GM12875 (cell line): ENCODE results near the gene NSD2.
A peak's percentile ranks its signal among the peaks of the same experiment; 100 is the strongest.
"Not testable (repeated sequence)": the region's sequence is repeated elsewhere in the genome, so short reads cannot be mapped to it uniquely, and the experiment has no call there.

Source experiments
- H3K4me3 ChIP-seq: one replicate; pipeline ENCODE4 v1.5.1; 2011; ENCODE audit warnings: low read depth, low read length, control low read depth
- TF ChIP-seq, protein P1 (sequence below): IDR thresholded peaks from 2 replicates; pipeline ENCODE4 v1.5.1; 2011; ENCODE audit warnings: low read depth, mild to moderate bottlenecking, control low read depth, inconsistent platforms, low read length, moderate library complexity, borderline replicate concordance; ENCODE audit not compliant: insufficient read depth

Gene NSD2

GRCh38 chr4:1907848-1908525 is 36.8 kb downstream of the NSD2 start:
- H3K4me3 ChIP-seq: no peak overlapping the region
- TF ChIP-seq, protein P1, sequence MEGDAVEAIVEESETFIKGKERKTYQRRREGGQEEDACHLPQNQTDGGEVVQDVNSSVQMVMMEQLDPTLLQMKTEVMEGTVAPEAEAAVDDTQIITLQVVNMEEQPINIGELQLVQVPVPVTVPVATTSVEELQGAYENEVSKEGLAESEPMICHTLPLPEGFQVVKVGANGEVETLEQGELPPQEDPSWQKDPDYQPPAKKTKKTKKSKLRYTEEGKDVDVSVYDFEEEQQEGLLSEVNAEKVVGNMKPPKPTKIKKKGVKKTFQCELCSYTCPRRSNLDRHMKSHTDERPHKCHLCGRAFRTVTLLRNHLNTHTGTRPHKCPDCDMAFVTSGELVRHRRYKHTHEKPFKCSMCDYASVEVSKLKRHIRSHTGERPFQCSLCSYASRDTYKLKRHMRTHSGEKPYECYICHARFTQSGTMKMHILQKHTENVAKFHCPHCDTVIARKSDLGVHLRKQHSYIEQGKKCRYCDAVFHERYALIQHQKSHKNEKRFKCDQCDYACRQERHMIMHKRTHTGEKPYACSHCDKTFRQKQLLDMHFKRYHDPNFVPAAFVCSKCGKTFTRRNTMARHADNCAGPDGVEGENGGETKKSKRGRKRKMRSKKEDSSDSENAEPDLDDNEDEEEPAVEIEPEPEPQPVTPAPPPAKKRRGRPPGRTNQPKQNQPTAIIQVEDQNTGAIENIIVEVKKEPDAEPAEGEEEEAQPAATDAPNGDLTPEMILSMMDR: no peak

- not testable (repeated sequence) for H3K4me3 ChIP-seq
Observed at GRCh38 chr4:1909696-1910095, 38.5 kb downstream of the NSD2 start.

GRCh38 chr4:1910643-1911042 is 39.5 kb downstream of the NSD2 start:
- H3K4me3 ChIP-seq: no peak overlapping the region
- TF ChIP-seq, protein P1: peak; percentile 50; the same call in 1 of the 2 replicates

DNA sequence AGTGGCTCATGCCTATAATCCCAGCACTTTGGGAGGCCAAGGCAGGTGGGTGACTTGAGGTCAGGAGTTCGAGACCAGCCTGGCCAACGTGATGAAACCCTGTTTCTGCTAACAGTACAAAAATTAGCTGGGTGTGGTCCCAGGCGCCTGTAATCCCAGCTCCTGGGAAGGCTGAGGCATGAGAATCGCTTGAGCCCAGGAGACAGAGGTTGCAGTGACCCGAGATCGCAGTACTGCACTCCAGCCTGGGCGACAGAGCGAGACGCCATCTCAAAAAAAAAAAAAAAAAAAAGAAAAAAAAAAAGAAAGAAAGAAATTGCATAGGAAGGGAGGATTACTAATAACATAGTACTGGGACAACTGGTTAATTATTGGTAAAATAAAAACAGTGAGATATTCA is 40.1 kb downstream of the NSD2 start:
- H3K4me3 ChIP-seq: not testable (repeated sequence)

DNA sequence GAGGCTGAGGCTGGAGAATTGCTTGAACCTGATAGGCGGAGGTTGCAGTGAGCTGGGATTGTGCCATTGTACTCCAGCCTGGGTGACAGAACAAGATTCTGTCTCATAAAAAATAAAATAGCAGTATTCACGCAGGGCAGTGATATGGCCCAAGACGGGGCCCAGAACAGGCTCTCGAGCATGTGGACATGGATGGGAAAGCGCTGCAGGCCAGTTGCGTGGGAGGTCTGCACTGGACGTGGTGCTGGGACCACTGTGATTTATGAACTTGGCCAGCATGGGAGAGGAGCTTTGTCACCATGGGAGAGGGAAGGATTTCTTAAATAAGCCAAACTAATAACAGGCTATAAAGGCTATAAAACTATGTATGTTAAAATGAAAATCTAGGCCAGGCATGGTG is 51.6 kb downstream of the NSD2 start:
- no peak overlapping the region for H3K4me3 ChIP-seq
- TF ChIP-seq, protein P1: no peak

- no peak overlapping the region for H3K4me3 ChIP-seq
- TF ChIP-seq, protein P1: no peak
Observed at GRCh38 chr4:1927675-1928074, 56.5 kb downstream of the NSD2 start.

DNA sequence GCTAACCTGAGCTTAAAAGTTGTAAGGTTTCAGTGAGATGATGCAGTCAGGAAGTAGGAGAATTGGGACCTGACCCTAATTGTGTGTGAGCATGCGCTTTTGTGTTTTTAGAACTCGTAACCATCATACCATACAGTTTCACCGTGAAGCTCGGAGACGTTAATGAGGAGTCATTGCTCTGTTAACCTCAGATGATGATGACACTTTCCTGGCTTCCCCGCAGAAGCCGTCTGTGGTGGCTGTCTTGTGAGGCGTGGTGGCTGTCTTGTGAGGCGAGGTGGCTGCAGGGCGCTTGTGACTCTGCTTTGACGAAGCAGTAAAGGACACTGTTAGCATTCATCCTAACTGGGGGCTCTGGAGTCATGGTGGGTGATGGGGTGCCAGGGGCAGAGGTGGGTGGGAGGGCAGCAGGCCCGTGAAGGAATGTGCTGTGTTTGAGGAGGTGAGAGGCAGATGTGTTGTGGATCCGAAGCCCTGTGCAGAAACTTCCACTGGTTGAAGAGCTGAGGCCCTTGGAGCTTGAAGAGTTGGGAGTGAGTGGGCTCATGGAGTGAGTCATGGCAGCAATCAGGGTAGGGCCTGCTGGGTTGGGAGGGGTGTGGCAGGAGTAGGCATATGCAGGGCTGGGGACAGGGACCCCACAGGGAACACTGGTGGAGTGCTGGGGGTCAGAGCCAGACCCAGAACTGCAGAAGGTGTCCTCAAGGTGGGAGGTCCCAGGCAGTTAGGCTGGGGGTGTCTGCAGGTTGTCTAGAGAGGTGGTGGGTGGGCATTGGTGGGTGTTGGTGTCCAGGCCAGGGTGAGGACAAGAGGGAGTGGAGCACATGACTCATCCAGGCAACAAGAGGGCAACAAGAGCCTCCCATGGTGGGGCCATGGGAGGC is 57.4 kb downstream of the NSD2 start:
- TF ChIP-seq, protein P1: no peak
- no peak overlapping the region for H3K4me3 ChIP-seq

DNA sequence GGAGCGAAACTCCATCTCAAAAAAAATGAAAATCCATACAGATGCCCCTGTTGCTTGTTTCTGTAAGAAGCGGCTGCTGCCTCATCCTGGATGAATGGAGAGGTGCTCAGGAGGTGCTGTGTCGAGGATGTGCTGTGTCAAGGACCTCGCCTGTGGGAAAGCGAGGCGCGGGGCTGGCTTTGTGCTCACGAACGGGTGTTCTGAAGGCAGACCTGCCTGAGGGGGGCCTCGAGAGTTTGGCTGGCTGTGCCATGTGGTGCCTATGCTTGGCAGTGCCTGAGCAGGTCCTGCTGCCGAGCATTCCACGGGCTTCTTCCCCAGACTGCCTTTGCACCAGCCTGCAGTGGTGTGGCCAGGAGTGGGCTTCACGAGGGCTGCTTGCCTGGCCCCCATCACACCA is 61.5 kb downstream of the NSD2 start:
- TF ChIP-seq, protein P1: no peak

More for the DNA sequence above, 61.5 kb downstream of the NSD2 start:
- no peak overlapping the region for H3K4me3 ChIP-seq
